Psoas muscle (tissue), 8 donors: ENCODE results near the gene ZBTB7A. TPM values are rescaled to one million over a fixed set of nuclear protein-coding genes. Genes with fewer than 3 reads are reported as not detected.

Experiments used
- ATAC-seq, 4 donors: fragments of 200-7000 bp; cut with Tn5 transposase; one replicate each; pipeline ENCODE4 v1.9.1; 2020; ENCODE audit warnings: moderate library complexity in 3 of 4, mild to moderate bottlenecking in 2 of 4
- DNase-seq, 2 donors: peaks; one replicate each; pipeline ENCODE4 v3.0.0-alpha.2; 2020
- H3K27ac ChIP-seq: fragments of 200-600 bp; one replicate; pipeline ENCODE4 v1.8.0; 2022
- H3K27me3 ChIP-seq, 3 donors: fragments of 200-600 bp in 1 of 3; one replicate each; pipeline versions ENCODE4 v1.6.1 to v1.8.0; 2013 to 2022; ENCODE audit warnings: low read length in 2 of 3, mild to moderate bottlenecking in 2 of 3, moderate library complexity in 1 of 3; ENCODE audit not compliant: insufficient read depth in 3 of 3
- H3K36me3 ChIP-seq, 2 donors: fragments of 200-600 bp in 1 of 2; one replicate each; pipeline versions ENCODE4 v1.6.1 to v1.8.0; 2013 to 2022; ENCODE audit warnings: low read depth in 1 of 2, mild to moderate bottlenecking in 1 of 2, moderate library complexity in 1 of 2; ENCODE audit not compliant: insufficient read depth in 1 of 2
- H3K4me1 ChIP-seq: fragments of 200-600 bp; one replicate; pipeline ENCODE4 v1.8.0; 2022
- H3K4me3 ChIP-seq: fragments of 200-600 bp; one replicate; pipeline ENCODE4 v1.8.0; 2022; ENCODE audit warnings: mild to moderate bottlenecking
- H3K9me3 ChIP-seq: fragments of 200-600 bp; one replicate; pipeline ENCODE4 v1.8.0; 2022
- CTCF ChIP-seq: fragments of 200-600 bp; IDR thresholded peaks from one replicate; pipeline ENCODE4 v1.8.0; 2022; ENCODE audit warnings: antibody characterized with exemption
- WGBS, 3 donors: extraction: QIAGEN DNeasy Blood & Tissue Kit; methylation state at CpG; one replicate each; pipeline versions ENCODE4 v1.1.6 to v1.1.7; 2013; 5-methylcytosine and 5-hydroxymethylcytosine counted together
- intact Hi-C, 2 donors: fragments of 100-400 bp; cut with DNase I; formaldehyde crosslinking; loops; one replicate each; pipeline versions ENCODE4 v1.11.0 to v1.14.2; 2022
- polyA plus RNA-seq, 3 donors: library from polyadenylated mRNA; stranded (reverse); fragments of 200-250 nt; gene quantifications; one replicate each; pipeline ENCODE4 v1.2.3, GENCODE V29; 2013
- total RNA-seq, 4 donors: library from RNA; stranded (reverse); fragmentation: NEBNext Ultra II Directional in 2 of 4; extraction: Animal tissue kit (Norgen Biotek cat#: 25700) in 2 of 4; gene quantifications; one replicate each; pipeline versions ENCODE4 v1.2.1 to v1.2.4, GENCODE V29; 2021 to 2023
- donor health status: healthy with polysubstance abuse.
- donor health status: DM: no; HTN: no; CAD: no; lungs with moderate emphysema.
- donor health status: Bipolar disorder and iron deficiency.
- donor health status: healthy.
- donor health status: DM: yes; HTN: yes; CAD: no.
- donor health status: DM: no; HTN: no; CAD: no.
- donor health status: DM: no; HTN: no; CAD: no.
- donor health status: DM: yes; HTN: yes; CAD: no.

Gene ZBTB7A
- total and polyA plus RNA-seq, 7 donors = 18.5 to 55.9 (median 25.7) TPM

DNA sequence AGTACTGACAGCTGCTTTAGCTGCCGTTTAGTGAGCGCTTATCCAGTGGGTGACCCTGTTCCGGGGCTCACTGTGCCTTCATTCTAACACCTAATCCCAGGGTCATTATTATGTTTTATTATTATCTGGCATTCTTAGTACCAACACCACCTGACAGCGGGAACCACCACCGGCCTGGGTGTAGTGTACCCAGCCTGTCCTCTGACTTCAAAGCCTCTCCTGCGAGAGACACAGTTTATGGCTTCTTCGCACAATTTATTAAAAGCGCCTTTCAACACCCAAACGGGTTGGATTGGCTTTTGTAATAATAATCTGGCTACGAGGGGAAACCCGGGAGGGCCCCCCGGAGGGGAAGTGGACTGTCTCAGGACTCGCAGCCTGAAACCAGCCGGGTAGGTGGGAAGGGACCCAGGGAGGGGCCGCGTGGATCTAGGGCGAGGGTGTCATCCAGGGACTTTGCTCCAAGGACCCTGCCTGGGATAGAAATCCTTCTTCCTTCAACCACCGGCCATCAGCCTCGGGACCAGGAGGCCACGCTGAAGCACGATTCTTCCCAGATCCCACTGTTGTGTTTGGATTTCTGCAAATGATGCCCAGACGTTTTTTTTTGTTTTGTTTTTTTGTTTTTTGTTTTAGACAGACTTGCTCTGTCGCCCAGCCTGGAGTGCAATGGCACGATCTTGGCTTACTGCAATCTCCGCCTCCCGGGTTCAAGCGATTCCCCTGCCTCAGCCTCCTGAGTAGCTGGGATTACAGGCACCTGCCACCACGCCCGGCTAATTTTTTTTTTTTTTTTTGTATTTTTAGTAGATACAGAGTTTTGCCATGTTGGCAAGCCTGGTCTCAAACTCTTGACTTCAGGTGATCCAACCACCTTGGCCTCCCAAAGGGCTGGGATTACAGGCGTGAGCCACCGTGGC, 1.6 kb upstream of the ZBTB7A start:
- no peaks in the 10 kb centered on the region for H3K27me3 ChIP-seq
- no peak for TF ChIP-seq CTCF
- no peaks in the 10 kb centered on the region for H3K9me3 ChIP-seq
- H3K4me3 ChIP-seq = peak overlapping the region; percentile 87
- ATAC-seq = no peak
- intact Hi-C loops = loop anchor here (5.0 kb wide), 2 partner anchors 44 to 54 kb away; partner anchors contain the start of gene MAP2K2 (in 1 of the 2)
- peaks cover 9% of the 10 kb centered on the region for H3K4me1 ChIP-seq
- 30 to 39% (median 32%) methylated on average over 29 to 31 of the region's 31 CpGs for WGBS, 3 donors
- H3K27ac ChIP-seq = peak overlapping the region; percentile 86
- peak in 1 of 2 donors; percentile 55 for DNase-seq
- no peaks in the 10 kb centered on the region for H3K36me3 ChIP-seq

DNA sequence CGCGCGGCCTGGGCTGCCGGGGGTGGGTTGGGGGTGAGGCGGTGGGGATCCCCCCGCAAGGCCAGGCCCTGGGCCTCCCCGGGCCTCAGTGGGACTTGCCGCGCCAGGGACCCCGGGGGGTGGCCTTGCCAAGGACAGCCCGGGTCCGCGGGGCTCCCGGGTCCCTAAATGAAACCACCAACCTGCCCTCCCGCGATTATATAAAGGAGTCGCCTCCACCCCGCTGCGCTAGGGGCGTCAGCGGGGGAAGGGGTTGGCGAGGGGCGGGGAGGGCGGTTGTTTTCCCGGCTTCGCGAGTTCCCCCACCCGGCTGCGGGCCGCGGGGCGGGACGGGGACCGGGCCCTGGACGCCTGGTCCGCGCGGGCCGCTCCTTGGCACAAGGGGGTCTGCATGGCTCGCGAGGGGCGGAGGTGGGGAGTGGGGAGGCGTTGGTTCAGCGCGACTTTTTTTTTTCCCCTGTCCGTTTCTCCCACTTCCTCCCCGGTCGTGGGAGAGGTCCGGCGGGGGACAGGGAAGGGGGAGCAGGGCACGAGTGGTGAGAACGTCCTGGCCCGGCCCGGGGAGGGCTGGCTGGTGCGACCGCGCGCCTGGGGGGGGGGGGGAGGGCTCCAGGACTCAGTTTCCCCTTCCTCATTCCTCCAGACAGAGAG, 822 bp upstream of the ZBTB7A start:
- no peaks in the 10 kb centered on the region for H3K9me3 ChIP-seq
- peaks cover 17% of the 10 kb centered on the region for H3K4me1 ChIP-seq
- H3K27ac ChIP-seq = peak overlapping the region; percentile 86
- H3K4me3 ChIP-seq = peak overlapping the region; percentile 87
- 1 to 2% (median 1%) methylated on average over 27 to 58 of the region's 58 CpGs for WGBS, 3 donors
- DNase-seq = peak; percentile 48 to 56
- ATAC-seq = no peak
- no peaks in the 10 kb centered on the region for H3K36me3 ChIP-seq
- intact Hi-C loops = loop anchor here (5.0 kb wide), 2 partner anchors 45 to 55 kb away; partner anchors contain the start of gene MAP2K2 (in 1 of the 2)
- TF ChIP-seq CTCF = no peak
- no peaks in the 10 kb centered on the region for H3K27me3 ChIP-seq

- H3K27me3 ChIP-seq = no peaks in the 10 kb centered on the region
- H3K36me3 ChIP-seq = no peaks in the 10 kb centered on the region
- TF ChIP-seq CTCF = no peak
- peak overlapping the region; percentile 86 for H3K27ac ChIP-seq
- H3K9me3 ChIP-seq = no peaks in the 10 kb centered on the region
- intact Hi-C loops = loop anchor here (5.0 kb wide), 2 partner anchors 46 to 56 kb away; partner anchors contain the start of gene MAP2K2 (in 1 of the 2)
- ATAC-seq (no peak), DNase-seq (peak; percentile 67 to 81)
- 0 to 2% (median 1%) methylated on average over 20 to 31 of the region's 31 CpGs for WGBS, 3 donors
- peaks cover 30% of the 10 kb centered on the region for H3K4me1 ChIP-seq
- peak overlapping the region; percentile 87 for H3K4me3 ChIP-seq
Observed at GRCh38 chr19:4066176-4066606, 508 bp downstream of the ZBTB7A start.

GRCh38 chr19:4065430-4066175, 1.1 kb downstream of the ZBTB7A start:
- peaks cover 36% of the 10 kb centered on the region for H3K4me1 ChIP-seq
- H3K27ac ChIP-seq = peak overlapping the region; percentile 96
- peak; percentile 78 to 85 (median 83) for ATAC-seq
- intact Hi-C loops = loop anchor here (5.0 kb wide), 2 partner anchors 47 to 57 kb away; partner anchors contain the start of gene MAP2K2 (in 1 of the 2)
- no peaks in the 10 kb centered on the region for H3K27me3 ChIP-seq
- no peaks in the 10 kb centered on the region for H3K9me3 ChIP-seq
- peak overlapping the region; percentile 87 for H3K4me3 ChIP-seq
- peak; percentile 97 to 99 for DNase-seq
- TF ChIP-seq CTCF = no peak
- no peaks in the 10 kb centered on the region for H3K36me3 ChIP-seq
- 1% methylated on average over 15 to 92 of the region's 98 CpGs; no CpG with 5 or more reads in 1 of the 3 donors for WGBS, 3 donors
